DND-41 (cell line): Measurements from ENCODE around the gene SELENOH.

Experiments used
- ATAC-seq: fragments of 200-7000 bp; cut with Tn5 transposase; 3 replicates; pipeline ENCODE4 v1.9.1; 2021; ENCODE audit warnings: low read depth; ENCODE audit not compliant: insufficient read depth
- DNase-seq: peaks from one replicate; pipeline ENCODE4 v3.0.0-alpha.2; 2020
- H2AFZ ChIP-seq: 2 replicates; pipeline ENCODE4 v1.6.0; 2012; ENCODE audit warnings: low read depth, low read length
- H3K27ac ChIP-seq: 2 replicates; pipeline ENCODE4 v1.5.1; 2012; ENCODE audit warnings: low read length, inconsistent platforms
- H3K27me3 ChIP-seq: fragments of 200-600 bp; sonication (generic); 2 replicates; pipeline ENCODE4 v1.6.0; 2012; ENCODE audit warnings: low read length, mild to moderate bottlenecking, inconsistent platforms; ENCODE audit not compliant: insufficient read depth, poor library complexity
- H3K36me3 ChIP-seq: 2 replicates; pipeline ENCODE4 v1.5.1; 2012; ENCODE audit warnings: low read length, inconsistent platforms; ENCODE audit not compliant: insufficient read depth
- H3K4me1 ChIP-seq: 2 replicates; pipeline ENCODE4 v1.5.1; 2012; ENCODE audit warnings: mild to moderate bottlenecking, low read length; ENCODE audit not compliant: insufficient read depth
- H3K4me2 ChIP-seq: 2 replicates; pipeline ENCODE4 v1.6.0; 2012; ENCODE audit warnings: mild to moderate bottlenecking, moderate library complexity, low read length, inconsistent platforms; ENCODE audit not compliant: insufficient read depth
- H3K4me3 ChIP-seq, 2 experiments: fragments of 200-600 bp in 1 of 2; shearing (Covaris generic) in 1 of 2; 2 replicates each; pipeline ENCODE4 v1.5.1; 2012 to 2016; ENCODE audit warnings: inconsistent platforms in 2 of 2, low read length in 2 of 2, mild to moderate bottlenecking in 2 of 2, low read depth in 1 of 2, moderate library complexity in 1 of 2
- H3K79me2 ChIP-seq: 2 replicates; pipeline ENCODE4 v1.6.0; 2012; ENCODE audit warnings: low read length, inconsistent platforms; ENCODE audit not compliant: insufficient read depth
- H3K9ac ChIP-seq: 2 replicates; pipeline ENCODE4 v1.6.0; 2012; ENCODE audit warnings: low read depth, mild to moderate bottlenecking, inconsistent platforms, low read length, moderate library complexity
- H3K9me3 ChIP-seq: 2 replicates; pipeline ENCODE4 v1.5.1; 2012; ENCODE audit warnings: low read length, moderate library complexity, mild to moderate bottlenecking, inconsistent platforms; ENCODE audit not compliant: insufficient read depth, severe bottlenecking
- H4K20me1 ChIP-seq: 2 replicates; pipeline ENCODE4 v1.6.0; 2012; ENCODE audit warnings: low read length; ENCODE audit not compliant: insufficient read depth
- EZH2 ChIP-seq: IDR thresholded peaks from 3 replicates; pipeline ENCODE4 v1.6.1; 2012; ENCODE audit warnings: borderline replicate concordance, low read depth, mild to moderate bottlenecking, moderate library complexity, low read length, inconsistent platforms; ENCODE audit not compliant: severe bottlenecking
- TF ChIP-seq, protein P1 (sequence below): IDR thresholded peaks from 2 replicates; pipeline ENCODE4 v1.5.1; 2012; ENCODE audit warnings: borderline replicate concordance, low read length, moderate library complexity, mild to moderate bottlenecking; ENCODE audit not compliant: poor library complexity, severe bottlenecking; ENCODE audit errors: extremely low read depth

The SELENOH gene

DNA sequence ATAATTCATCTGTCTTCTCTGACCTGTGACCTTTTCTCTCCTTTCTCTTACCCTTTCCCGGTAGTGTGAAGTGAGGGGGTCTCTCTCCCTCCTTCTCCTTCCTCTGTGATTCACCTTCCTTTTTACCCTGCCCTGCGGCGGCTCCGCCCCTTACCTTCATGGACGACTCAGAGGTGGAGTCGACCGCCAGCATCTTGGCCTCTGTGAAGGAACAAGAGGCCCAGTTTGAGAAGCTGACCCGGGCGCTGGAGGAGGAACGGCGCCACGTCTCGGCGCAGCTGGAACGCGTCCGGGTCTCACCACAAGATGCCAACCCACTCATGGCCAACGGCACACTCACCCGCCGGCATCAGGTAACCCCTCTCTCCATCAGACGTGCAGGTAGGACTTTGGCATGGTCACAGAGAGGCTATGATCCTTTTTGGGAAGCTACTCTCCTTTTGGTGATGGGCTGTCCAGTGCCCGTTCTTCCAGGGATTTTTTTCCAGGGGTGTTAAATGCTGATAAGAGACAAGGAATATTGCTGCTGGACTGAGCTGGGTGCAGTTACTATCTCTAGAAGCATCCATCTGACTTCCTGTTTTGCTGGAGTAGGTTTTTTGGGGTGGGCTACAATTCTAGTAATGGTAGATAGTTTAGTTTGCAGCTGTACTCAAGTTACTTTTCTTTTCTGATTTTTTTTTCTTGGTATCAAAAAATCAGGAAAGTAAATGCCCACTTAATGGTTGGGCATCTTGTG, 50.2 kb downstream of the SELENOH start:
- Histone ChIP-seq H3K4me1 (peaks cover 72% of the 10 kb centered on the region), H3K9me3 (no peaks in the 10 kb centered on the region), H3K4me3 (peak overlapping the region in 1 of 2 experiments; percentile 32; a peak in 2 of 4 replicates), H3K9ac (peak overlapping the region; percentile 35), H3K79me2 (peaks cover 20% of the 10 kb centered on the region; the same call in 1 of the 2 replicates), H3K27me3 (no peaks in the 10 kb centered on the region), H3K27ac (peak overlapping the region; percentile 87), H3K4me2 (peak overlapping the region; percentile 53), H4K20me1 (no peaks in the 10 kb centered on the region), H3K36me3 (peaks cover 2% of the 10 kb centered on the region), H2AFZ (peak overlapping the region; percentile 29)
- ATAC-seq: peak; percentile 13
- no peak for DNase-seq
- TF ChIP-seq, protein P1, sequence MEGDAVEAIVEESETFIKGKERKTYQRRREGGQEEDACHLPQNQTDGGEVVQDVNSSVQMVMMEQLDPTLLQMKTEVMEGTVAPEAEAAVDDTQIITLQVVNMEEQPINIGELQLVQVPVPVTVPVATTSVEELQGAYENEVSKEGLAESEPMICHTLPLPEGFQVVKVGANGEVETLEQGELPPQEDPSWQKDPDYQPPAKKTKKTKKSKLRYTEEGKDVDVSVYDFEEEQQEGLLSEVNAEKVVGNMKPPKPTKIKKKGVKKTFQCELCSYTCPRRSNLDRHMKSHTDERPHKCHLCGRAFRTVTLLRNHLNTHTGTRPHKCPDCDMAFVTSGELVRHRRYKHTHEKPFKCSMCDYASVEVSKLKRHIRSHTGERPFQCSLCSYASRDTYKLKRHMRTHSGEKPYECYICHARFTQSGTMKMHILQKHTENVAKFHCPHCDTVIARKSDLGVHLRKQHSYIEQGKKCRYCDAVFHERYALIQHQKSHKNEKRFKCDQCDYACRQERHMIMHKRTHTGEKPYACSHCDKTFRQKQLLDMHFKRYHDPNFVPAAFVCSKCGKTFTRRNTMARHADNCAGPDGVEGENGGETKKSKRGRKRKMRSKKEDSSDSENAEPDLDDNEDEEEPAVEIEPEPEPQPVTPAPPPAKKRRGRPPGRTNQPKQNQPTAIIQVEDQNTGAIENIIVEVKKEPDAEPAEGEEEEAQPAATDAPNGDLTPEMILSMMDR: no peak
- TF ChIP-seq EZH2: no peak

- Histone ChIP-seq H3K27me3 (no peaks in the 10 kb centered on the region), H2AFZ (peak overlapping the region; percentile 40), H3K4me3 (peak overlapping the region in 1 of 2 experiments; percentile 32; a peak in 2 of 4 replicates), H3K9me3 (no peaks in the 10 kb centered on the region), H4K20me1 (no peaks in the 10 kb centered on the region), H3K9ac (peak overlapping the region; percentile 35), H3K27ac (peak overlapping the region; percentile 87), H3K36me3 (peaks cover 6% of the 10 kb centered on the region), H3K79me2 (peaks cover 14% of the 10 kb centered on the region; the same call in 1 of the 2 replicates), H3K4me2 (peak overlapping the region; percentile 53), H3K4me1 (peaks cover 66% of the 10 kb centered on the region)
- ATAC-seq (peak; percentile 87), DNase-seq (peak; percentile 90)
- TF ChIP-seq EZH2: no peak
- TF ChIP-seq, protein P1: no peak
Observed at GRCh38 chr11:57792060-57792541, 50.8 kb downstream of the SELENOH start.

DNA sequence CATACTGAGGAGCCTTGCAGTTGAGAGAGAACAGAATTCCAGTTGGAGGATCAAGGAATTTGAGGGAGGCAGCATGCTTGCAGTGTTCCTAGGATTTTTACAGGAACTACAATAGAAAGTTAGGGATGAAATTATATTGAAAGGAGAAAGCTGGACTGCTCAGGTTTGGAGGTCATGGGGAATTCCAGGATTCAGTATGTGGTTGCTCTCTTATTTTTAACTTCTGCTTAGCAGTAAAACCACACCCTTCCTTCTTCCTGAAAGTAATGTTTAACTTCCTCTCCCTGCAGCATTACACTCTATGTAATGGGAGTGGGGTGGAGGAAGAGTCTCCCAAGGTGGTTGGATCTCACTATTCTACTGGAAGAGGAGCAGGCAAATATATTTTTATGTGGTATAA, 51.6 kb downstream of the SELENOH start:
- ATAC-seq: no peak
- Histone ChIP-seq H3K4me3 (0 out of 4 replicates have a peak overlapping the region, but pooled peaks of 1 of the 2 experiments have one; percentile 7), H2AFZ (0 out of 2 replicates have a peak overlapping the region, but pooled peaks have one; percentile 40), H3K27me3 (no peaks in the 10 kb centered on the region), H3K27ac (peak overlapping the region; percentile 87), H3K9ac (peak overlapping the region; percentile 35), H3K9me3 (no peaks in the 10 kb centered on the region), H3K4me2 (peak overlapping the region; percentile 53), H3K36me3 (peaks cover 6% of the 10 kb centered on the region), H3K79me2 (peaks cover 13% of the 10 kb centered on the region; the same call in 1 of the 2 replicates), H3K4me1 (peaks cover 59% of the 10 kb centered on the region), H4K20me1 (no peaks in the 10 kb centered on the region)
- TF ChIP-seq, protein P1: no peak
- TF ChIP-seq EZH2: no peak
- DNase-seq: no peak
